Measurements from ENCODE around the gene CRYBB1. TPM values are rescaled to one million over a fixed set of nuclear protein-coding genes. Genes with fewer than 3 reads are reported as not detected.
A peak's percentile ranks its signal among the peaks of the same experiment; 100 is the strongest.

The CRYBB1 gene
- total RNA-seq, result not detected

DNA sequence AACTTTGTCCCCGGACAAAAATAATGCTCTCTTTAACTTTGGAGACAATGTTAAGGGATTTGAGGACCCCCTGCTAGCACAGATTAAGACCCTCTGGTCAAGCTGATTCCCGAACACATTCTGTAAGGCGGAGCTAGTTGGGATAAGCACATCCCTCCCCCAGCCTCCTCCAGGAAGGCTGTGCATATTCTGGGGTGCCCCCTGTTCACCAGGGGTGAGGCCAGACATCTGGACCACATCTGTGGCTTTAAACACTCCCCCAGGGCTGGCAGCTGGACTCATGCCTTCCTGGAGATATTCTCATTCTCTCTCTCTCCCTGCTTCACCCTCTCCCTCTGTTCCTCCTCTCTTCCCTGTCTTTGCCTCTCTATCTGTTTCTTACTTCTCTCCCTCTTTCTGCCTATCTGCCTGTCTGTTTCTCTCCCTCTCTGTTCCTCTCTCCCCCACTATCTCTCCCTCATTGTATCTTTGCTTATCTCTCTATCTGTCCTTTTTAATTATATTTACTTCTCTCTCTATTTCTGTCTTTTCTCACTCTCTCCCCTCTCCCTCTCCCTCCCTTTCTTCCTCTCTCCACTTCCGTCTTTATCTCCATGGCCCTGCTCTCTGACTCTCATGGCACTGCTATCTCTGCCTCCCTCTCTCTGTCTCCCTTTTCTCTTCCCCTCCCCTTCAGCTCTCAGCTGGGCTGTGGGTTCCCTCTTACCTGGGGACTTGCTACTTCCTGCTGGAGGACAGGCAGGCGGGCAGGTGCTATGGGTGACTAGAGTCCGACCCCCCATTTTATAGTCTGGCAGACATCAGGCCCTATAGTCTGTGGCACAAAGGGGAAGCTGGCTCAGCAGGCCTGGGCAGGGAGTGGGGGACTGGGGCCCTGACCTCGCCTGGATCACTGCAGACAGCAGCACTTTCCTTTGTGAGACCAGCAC lies at the start of gene CRYBB1:
TSS of gene CRYBB1 (minus strand) at position 757 of the 929 bp plus-strand sequence. CDS start 1,708 bp downstream, outside the sequence.
- ATAC-seq (no peak), DNase-seq (no peak)
- H3K27me3 Mint-ChIP-seq, result no peaks in the 10 kb centered on the region
- ChIA-PET CTCF (no interaction called here), POLR2A (interaction anchor here (1.1 kb wide), 1 partner anchor 20 kb away, joined by 3 read pairs; no protein-coding TSS in a partner anchor)
- intact Hi-C loops (cut with micrococcal nuclease), result no loop called here
- H3K9me3 Mint-ChIP-seq, result no peaks in the 10 kb centered on the region
- H3K4me3 Mint-ChIP-seq, result no peak within 1 kb of the TSS
- H3K27ac Mint-ChIP-seq, result no peak within 1 kb of the TSS
- peaks cover 12% of the 10 kb centered on the region for H3K4me1 Mint-ChIP-seq (ENCODE audit: low read depth)
- TF ChIP-seq, protein P1, sequence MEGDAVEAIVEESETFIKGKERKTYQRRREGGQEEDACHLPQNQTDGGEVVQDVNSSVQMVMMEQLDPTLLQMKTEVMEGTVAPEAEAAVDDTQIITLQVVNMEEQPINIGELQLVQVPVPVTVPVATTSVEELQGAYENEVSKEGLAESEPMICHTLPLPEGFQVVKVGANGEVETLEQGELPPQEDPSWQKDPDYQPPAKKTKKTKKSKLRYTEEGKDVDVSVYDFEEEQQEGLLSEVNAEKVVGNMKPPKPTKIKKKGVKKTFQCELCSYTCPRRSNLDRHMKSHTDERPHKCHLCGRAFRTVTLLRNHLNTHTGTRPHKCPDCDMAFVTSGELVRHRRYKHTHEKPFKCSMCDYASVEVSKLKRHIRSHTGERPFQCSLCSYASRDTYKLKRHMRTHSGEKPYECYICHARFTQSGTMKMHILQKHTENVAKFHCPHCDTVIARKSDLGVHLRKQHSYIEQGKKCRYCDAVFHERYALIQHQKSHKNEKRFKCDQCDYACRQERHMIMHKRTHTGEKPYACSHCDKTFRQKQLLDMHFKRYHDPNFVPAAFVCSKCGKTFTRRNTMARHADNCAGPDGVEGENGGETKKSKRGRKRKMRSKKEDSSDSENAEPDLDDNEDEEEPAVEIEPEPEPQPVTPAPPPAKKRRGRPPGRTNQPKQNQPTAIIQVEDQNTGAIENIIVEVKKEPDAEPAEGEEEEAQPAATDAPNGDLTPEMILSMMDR (IDR thresholded peaks at IDR 0.05), result no peak
- no peaks in the 10 kb centered on the region for H3K36me3 Mint-ChIP-seq (ENCODE audit: low read depth)

DNA sequence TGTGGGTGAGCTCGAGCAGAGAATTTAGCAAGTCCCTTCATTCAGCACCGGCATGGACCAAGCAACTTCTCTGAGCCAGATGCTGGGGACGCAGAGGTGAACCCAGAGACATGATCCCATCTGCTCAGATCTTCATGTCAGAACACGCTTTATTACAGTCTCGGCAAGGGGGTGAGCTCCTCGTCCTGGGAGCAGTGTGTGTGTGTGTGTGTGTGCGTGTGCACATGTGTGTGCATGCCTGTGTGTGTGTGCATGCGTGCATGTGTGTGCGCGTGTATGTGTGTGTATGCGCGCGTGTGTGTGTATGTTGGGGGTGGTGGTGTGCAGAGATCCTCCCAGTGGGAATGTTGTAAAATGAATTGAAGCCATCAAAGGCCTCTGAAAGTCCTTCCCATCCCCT lies 49.3 kb upstream of the CRYBB1 start:
- DNase-seq (no peak), ATAC-seq (no peak)
- TF ChIP-seq, protein P1 (IDR thresholded peaks at IDR 0.05), result no peak
- no peak overlapping the region for H3K4me3 Mint-ChIP-seq
- intact Hi-C loops (cut with micrococcal nuclease), result loop anchor here (5.0 to 10.0 kb wide), 2 partner anchors 165 to 302 kb away; no protein-coding TSS in a partner anchor
- H3K36me3 Mint-ChIP-seq (ENCODE audit: low read depth), result peaks cover 8% of the 10 kb centered on the region
- CTCF ChIA-PET, result interaction anchor here (1.3 to 4.3 kb wide), 2 partner anchors 12 to 164 kb away, joined by 3 to 49 read pairs; no protein-coding TSS in a partner anchor
- peaks cover 61% of the 10 kb centered on the region for H3K4me1 Mint-ChIP-seq (ENCODE audit: low read depth)
- no peaks in the 10 kb centered on the region for H3K27me3 Mint-ChIP-seq
- H3K9me3 Mint-ChIP-seq, result no peaks in the 10 kb centered on the region
- peak overlapping the region; percentile 32 for H3K27ac Mint-ChIP-seq
- POLR2A ChIA-PET, result interaction anchor here (1.3 kb wide), 1 partner anchor 184 kb away, joined by 3 read pairs; the partner anchor contains the start of genes HPS4 and SRRD

GRCh38 chr22:26665813-26666231 lies 48.0 kb upstream of the CRYBB1 start:
- Mint-ChIP-seq H3K9me3 (no peaks in the 10 kb centered on the region), H3K27ac (peak overlapping the region; percentile 96), H3K27me3 (no peaks in the 10 kb centered on the region), H3K4me1 (ENCODE audit: low read depth) (peaks cover 55% of the 10 kb centered on the region), H3K36me3 (ENCODE audit: low read depth) (peaks cover 3% of the 10 kb centered on the region), H3K4me3 (peak overlapping the region; percentile 72)
- CTCF ChIA-PET, result interaction anchor here (0.6 to 4.3 kb wide), 19 partner anchors 8 to 1117 kb away, joined by 3 to 49 read pairs (median 5); partner anchors contain the start of genes HPS4 and SRRD
- DNase-seq (peak; percentile 24), ATAC-seq (peak; percentile 28)
- POLR2A ChIA-PET, result interaction anchor here (0.6 to 1.8 kb wide), 4 partner anchors 24 to 187 kb away, joined by 3 to 6 read pairs (median 4); no protein-coding TSS in a partner anchor
- intact Hi-C loops (cut with micrococcal nuclease), result loop anchor here (5.0 to 10.0 kb wide), 2 partner anchors 164 to 301 kb away; no protein-coding TSS in a partner anchor
- TF ChIP-seq, protein P1 (IDR thresholded peaks at IDR 0.05), result peak; percentile 30

- ATAC-seq, result no peak
- DNase-seq, result no peak
- Mint-ChIP-seq H3K9me3 (no peaks in the 10 kb centered on the region), H3K4me3 (no peak overlapping the region), H3K4me1 (ENCODE audit: low read depth) (peaks cover 46% of the 10 kb centered on the region), H3K36me3 (ENCODE audit: low read depth) (no peaks in the 10 kb centered on the region), H3K27ac (peak overlapping the region; percentile 49), H3K27me3 (no peaks in the 10 kb centered on the region)
- POLR2A ChIA-PET, result interaction anchor here (0.6 to 6.0 kb wide), 2 partner anchors 8 to 70 kb away, joined by 3 to 33 read pairs; no protein-coding TSS in a partner anchor
- TF ChIP-seq, protein P1 (IDR thresholded peaks at IDR 0.05), result no peak
- intact Hi-C loops (cut with micrococcal nuclease), result loop anchor here (10.0 kb wide), 1 partner anchor 299 kb away; no protein-coding TSS in a partner anchor
- CTCF ChIA-PET, result interaction anchor here (0.8 to 3.3 kb wide), 4 partner anchors 11 to 161 kb away, joined by 3 to 10 read pairs (median 3); no protein-coding TSS in a partner anchor
Measured at GRCh38 chr22:26663374-26663923, 45.6 kb upstream of the CRYBB1 start.

Data from activated CD8-positive, alpha-beta T cell treated with anti-CD3 and anti-CD28 coated beads for 36 hours (primary cell).